Urinary bladder (tissue), 4 donors: ENCODE data around the gene SFTPB. TPM values are rescaled to one million over a fixed set of nuclear protein-coding genes. Genes with fewer than 3 reads are reported as not detected.
"Not testable (repeated sequence)": the region's sequence is repeated elsewhere in the genome, so short reads cannot be mapped to it uniquely, and the experiment has no call there.

Source experiments
- DNase-seq: peaks from one replicate; pipeline ENCODE4 v3.0.0-alpha.2; 2015; ENCODE audit errors: extremely low spot score
- H3K27ac ChIP-seq: one replicate; pipeline ENCODE4 v1.5.1; 2013; ENCODE audit warnings: low read depth, mild to moderate bottlenecking, moderate library complexity
- H3K36me3 ChIP-seq: one replicate; pipeline ENCODE4 v1.6.1; 2013; ENCODE audit warnings: mild to moderate bottlenecking, moderate library complexity; ENCODE audit not compliant: insufficient read depth
- H3K4me1 ChIP-seq: one replicate; pipeline ENCODE4 v1.6.1; 2013; ENCODE audit warnings: mild to moderate bottlenecking, moderate library complexity; ENCODE audit not compliant: insufficient read depth
- H3K4me3 ChIP-seq: one replicate; pipeline ENCODE4 v1.5.1; 2013; ENCODE audit warnings: low read depth, low read length
- WGBS: extraction: QIAGEN DNeasy Blood & Tissue Kit; methylation state at CpG from one replicate; pipeline ENCODE4 v1.1.7; 2013; 5-methylcytosine and 5-hydroxymethylcytosine counted together
- polyA plus RNA-seq: library from polyadenylated mRNA; stranded (reverse); fragments of 200-250 nt; gene quantifications from one replicate; pipeline ENCODE4 v1.2.3, GENCODE V29; 2013
- total RNA-seq: library from RNA; depleted of rRNA; stranded (reverse); fragments of >200 nt; gene quantifications from one replicate; pipeline ENCODE4 v1.2.3, GENCODE V29; 2014
- donor health status: healthy with polysubstance abuse.
- donor health status: healthy.

The SFTPB gene
- total and polyA plus RNA-seq, 2 donors, result not detected

DNA sequence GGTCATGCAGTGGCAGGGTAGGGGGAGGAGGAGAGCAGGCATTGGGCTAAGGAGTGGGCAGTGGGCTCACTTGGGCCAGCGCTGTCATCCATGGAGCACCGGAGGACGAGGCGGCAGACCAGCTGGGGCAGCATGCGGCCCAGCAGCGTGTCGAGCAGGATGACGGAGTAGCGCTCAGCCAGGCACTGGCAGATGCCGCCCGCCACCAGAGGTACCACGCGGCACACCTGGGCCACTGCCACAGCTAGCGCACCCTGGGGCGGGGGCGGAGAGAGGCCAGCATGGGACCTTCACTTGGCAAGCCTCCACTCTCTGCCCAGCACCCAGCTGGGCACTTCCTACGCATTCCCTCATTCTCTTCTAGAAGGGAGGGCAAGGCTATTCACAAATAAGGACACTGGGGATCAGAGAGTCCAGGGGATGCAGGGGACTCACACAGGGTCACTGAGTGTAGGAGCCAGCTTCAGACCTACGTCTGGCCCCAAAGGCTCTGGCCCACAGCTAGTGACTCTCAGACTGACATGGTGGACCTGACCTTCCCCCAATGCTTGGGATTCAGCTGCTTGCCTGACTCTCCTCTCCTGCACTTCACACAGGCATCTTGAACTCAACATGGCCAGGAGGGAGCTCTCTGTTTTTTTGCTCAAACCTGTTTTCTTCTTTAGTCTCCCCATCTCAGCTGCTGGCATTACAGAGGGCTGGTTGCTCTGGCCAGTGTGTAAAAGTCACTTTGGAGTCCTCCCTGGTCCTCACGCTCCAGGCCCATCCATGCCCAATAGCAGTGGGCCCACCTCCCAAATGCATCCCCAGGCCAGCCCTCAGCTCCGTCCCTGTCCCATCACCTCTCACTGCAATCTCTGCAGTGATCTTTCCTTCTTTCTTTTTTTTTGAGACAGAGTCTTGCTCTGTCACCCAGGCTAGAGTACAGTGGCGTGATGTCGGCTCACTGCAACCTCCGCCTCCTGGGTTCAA, 4.1 kb downstream of the SFTPB start:
- no peaks in the 10 kb centered on the region for H3K36me3 ChIP-seq
- DNase-seq, result no peak
- 96% methylated on average over 23 of the region's 23 CpGs for WGBS
- no peak overlapping the region for H3K4me3 ChIP-seq
- no peaks in the 10 kb centered on the region for H3K4me1 ChIP-seq
- no peak overlapping the region for H3K27ac ChIP-seq

DNA sequence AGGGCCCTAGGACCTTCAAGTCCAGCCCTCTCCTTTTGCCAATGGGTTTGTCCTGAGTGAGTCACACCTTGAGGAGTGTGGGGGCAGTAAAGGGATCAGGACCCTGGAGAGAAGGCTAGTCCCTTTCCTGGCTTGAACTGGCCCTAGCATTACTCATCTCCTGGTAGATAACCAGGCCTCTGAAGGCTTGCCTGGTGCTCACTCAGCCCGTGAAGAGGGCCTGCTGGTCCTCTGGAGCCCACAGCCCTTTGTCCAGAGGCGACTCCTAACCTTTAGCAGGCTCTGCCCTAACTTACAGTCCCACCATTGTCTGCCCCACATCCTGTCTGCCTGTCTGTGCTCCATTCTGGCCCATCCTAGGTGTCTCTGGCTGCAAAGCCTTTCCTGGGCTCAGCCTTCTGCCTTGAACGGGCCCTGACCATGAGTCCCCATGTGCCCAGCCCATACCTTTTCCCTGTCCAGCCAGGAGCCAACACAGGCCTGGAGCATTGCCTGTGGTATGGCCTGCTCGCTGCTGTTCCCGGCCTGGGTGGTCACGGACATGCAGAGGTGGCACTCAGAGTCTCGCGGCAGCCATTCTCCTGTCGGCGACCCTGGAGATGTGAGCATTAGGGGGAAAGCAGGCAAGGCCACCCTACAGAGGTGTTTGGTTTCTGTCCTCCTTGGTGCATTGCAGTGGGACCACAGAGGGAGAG, 5.0 kb downstream of the SFTPB start:
- 86% methylated on average over 10 of the region's 10 CpGs for WGBS
- no peak overlapping the region for H3K27ac ChIP-seq

DNA sequence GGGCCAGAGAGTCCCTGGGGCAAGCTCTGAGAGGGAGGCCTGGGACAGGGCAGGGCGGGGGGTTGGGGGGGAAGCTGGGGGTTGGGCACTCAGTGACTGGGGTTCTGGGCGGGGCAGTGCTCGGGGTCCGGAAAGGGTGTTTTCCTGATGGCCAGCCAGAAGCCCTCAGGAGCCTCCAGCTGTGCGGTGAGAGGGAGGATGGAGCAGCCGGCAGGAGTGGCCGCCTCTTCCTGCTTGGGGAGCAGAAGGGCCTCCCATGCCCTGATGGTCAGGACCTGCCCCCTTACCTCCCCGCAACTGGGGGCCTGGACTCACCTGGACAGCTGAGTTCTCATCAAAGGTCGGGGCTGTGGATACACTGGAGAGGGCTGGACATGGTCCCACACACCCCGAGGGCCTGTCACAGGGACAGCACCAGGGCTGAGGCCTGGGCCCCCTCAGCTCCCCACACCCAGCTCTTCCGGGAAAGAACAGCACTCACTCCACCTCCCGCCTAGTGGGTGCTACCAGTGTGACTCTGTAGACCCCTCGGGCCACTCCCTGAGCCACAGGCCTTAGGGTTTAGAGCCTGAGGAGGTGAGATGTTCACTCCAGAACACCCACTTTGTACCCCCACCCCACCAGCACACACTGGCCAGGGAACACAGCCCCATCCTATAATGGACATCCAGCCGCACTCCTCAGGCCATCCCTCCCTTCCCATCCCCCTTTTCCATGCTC, 6.7 kb downstream of the SFTPB start:
- H3K27ac ChIP-seq, result no peak overlapping the region
- no peak overlapping the region for H3K4me3 ChIP-seq
- no peaks in the 10 kb centered on the region for H3K36me3 ChIP-seq
- DNase-seq, result no peak
- no peaks in the 10 kb centered on the region for H3K4me1 ChIP-seq
- WGBS, result 67% methylated on average over 14 of the region's 14 CpGs

More for the DNA sequence above, 5.0 kb downstream of the SFTPB start:
- Histone ChIP-seq H3K4me3 (no peak overlapping the region), H3K36me3 (no peaks in the 10 kb centered on the region), H3K4me1 (no peaks in the 10 kb centered on the region)
- no peak for DNase-seq

DNA sequence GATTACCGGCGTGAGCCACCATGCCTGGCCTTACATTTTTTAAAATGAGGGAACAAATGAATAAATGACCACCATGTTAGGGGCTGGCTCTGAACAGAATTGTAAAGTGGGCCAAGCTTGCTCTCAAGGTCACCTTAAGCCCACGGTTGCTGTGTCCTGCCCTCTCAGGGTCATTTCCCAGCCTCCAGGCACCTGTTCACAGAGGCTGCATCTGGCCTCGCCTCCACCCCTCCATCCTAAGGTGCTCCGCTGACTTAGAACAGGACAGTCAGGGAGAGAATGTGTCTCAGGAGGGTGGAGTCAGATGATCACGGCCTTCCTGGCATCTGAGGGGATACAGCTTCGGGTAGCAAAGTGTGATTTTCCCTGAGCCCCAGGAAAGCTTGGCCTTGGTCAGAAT, 7.3 kb downstream of the SFTPB start:
- 83% methylated on average over 7 of the region's 7 CpGs for WGBS
- Histone ChIP-seq H3K4me3 (no peak overlapping the region), H3K27ac (no peak overlapping the region), H3K4me1 (no peaks in the 10 kb centered on the region), H3K36me3 (no peaks in the 10 kb centered on the region)
- no peak for DNase-seq

DNA sequence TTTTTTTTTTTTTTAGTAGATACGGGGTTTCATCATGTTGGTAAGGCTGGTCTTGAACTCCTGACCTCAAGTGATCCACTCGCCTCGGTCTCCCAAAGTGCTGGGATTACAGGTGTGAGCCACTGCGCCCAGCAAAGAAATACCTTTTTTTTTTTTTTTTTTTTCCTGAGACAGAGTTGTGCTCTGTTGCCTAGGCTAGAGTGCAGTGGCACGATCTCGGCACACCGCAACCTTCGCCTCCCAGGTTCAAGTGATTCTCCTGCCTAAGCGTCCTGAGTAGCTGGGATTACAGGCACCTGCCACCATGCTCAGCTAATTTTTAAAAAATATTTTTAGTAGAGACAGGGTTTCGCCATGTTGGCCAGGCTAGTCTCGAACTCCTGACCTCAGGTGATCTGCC, 7.7 kb downstream of the SFTPB start:
- WGBS, result 92% methylated on average over 11 of the region's 11 CpGs
- not testable (repeated sequence) for H3K4me3 ChIP-seq, H3K27ac ChIP-seq, H3K36me3 ChIP-seq, DNase-seq, H3K4me1 ChIP-seq

DNA sequence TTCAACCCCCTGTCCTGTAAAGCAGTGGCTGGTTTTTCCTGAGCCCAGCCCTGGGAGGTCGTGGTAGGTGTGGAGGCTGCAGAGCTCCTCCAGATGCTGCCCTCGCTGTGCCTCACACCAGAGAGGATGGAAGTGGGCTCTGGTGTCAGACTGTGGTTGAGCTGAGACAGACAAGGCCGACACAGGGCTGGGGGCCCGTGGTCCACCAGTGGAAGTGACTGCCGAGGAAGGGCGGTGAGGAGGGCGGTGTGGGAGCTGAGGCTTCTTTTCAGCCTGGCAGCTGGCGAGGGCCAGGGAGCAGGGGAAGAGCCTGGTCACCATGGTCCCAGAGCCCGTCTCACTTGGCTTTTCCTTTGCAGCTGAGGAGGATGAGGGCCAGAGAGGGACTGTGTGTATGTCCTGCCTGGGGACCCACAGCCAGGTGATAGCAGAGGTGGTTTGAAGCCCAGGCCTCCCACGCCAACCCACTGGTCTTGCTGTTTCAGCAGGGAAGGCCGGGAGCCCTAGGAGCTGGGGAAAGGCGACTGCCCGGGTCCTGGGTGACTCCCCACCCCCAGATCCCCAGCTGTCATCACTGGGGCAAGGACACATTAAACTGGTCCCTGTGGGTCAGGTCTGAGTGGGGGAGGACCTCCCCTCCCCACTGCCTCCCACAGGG, 8.5 kb downstream of the SFTPB start:
- H3K4me3 ChIP-seq, result no peak overlapping the region
- no peaks in the 10 kb centered on the region for H3K36me3 ChIP-seq
- DNase-seq, result no peak
- 89% methylated on average over 13 of the region's 13 CpGs for WGBS
- H3K27ac ChIP-seq, result no peak overlapping the region
- no peaks in the 10 kb centered on the region for H3K4me1 ChIP-seq

DNA sequence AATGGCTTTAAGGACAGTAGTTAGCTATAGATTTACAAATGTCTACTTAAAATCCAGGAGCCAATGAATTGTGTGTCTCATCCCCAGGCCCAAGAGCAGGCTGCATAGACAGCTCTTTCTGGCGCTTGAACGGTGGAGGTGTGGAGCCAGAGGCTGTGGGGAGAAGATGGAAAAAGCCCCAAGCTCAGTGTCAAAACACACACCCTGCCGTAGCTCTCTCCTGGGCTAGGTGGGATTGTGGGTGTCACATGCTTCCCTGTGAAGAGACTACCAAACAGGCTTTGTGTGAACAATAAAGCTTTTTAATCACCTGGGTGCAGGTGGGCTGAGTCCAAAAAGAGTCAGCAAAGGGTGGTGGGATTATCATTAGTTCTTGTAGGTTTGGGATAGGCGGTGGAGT, 10.6 kb downstream of the SFTPB start:
- H3K36me3 ChIP-seq, H3K4me3 ChIP-seq, H3K4me1 ChIP-seq, H3K27ac ChIP-seq, DNase-seq: not testable (repeated sequence)
- 95% methylated on average over 4 of the region's 4 CpGs for WGBS

DNA sequence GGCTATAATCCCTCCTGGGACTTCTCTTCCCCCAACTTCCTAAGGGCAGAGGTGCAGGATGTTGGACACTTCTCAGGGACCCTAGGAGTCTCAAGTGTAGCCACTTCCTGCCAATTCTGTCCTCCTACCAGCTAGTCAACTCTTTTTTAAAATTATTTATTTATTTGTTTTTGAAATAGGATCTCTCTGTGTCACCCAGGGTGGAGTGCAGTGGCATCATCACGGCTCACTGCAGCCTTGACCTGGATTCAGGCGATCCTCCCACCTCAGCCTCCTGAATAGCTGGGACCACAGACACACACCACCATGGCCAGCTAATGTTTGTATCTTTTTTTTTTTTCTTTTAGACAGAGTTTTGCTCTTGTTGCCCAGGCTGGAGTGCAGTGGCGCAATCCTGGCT, 11.5 kb downstream of the SFTPB start:
- Histone ChIP-seq H3K4me1 (no peaks in the 10 kb centered on the region), H3K36me3 (no peaks in the 10 kb centered on the region), H3K27ac (no peak overlapping the region), H3K4me3 (no peak overlapping the region)
- no peak for DNase-seq
- WGBS, result 93% methylated on average over 3 of the region's 3 CpGs

DNA sequence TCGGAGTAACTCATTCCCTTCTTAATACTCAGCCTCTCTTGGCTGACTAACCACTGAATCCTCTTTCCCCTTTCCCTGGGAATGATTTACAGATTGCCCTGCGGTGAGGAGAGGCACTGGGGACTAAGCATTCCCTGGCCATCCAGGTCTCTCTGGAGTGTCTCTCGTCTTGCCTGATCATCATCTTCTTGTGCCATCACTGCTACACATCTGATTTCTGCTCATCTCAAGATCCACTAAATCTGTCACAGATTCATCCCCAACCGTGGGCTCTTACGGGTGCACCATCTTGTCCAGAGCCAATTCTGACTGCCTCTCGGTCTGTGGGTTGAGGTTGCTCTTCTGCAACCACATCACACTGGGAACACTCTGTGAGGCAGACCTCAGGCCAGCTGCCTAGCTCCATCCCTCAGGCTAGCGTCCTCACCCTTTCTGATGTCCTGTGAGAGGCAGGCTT, 12.0 kb downstream of the SFTPB start:
- no peak overlapping the region for H3K4me3 ChIP-seq

DNA sequence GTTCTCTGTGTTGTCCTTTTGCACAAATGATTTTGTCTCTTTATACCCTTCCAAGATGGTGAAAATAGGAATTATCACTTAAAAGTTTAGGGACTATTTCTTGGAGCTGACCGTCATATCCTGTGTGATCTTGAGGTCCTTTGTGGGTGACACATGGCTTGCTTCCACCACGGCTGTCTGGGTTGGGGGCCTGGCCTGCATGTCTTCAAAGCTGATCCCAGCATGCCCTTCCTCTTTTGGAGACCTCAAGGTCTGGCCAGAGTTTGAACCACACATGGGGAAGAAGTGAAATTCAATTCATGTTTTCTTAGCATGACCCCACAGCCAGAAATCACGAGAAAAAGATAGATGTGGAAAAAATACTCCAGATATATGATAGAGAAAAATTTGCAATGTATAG, 14.0 kb downstream of the SFTPB start:
- peaks cover 3% of the 10 kb centered on the region for H3K36me3 ChIP-seq
- H3K27ac ChIP-seq, result no peak overlapping the region
- no peaks in the 10 kb centered on the region for H3K4me1 ChIP-seq
- WGBS, result 85% methylated on average over 3 of the region's 3 CpGs
- DNase-seq, result no peak
- no peak overlapping the region for H3K4me3 ChIP-seq

More for the DNA sequence above, 12.0 kb downstream of the SFTPB start:
- peaks cover 3% of the 10 kb centered on the region for H3K36me3 ChIP-seq
- H3K27ac ChIP-seq, result no peak overlapping the region
- DNase-seq, result no peak
- WGBS, result 82% methylated on average over 7 of the region's 7 CpGs
- H3K4me1 ChIP-seq, result no peaks in the 10 kb centered on the region

DNA sequence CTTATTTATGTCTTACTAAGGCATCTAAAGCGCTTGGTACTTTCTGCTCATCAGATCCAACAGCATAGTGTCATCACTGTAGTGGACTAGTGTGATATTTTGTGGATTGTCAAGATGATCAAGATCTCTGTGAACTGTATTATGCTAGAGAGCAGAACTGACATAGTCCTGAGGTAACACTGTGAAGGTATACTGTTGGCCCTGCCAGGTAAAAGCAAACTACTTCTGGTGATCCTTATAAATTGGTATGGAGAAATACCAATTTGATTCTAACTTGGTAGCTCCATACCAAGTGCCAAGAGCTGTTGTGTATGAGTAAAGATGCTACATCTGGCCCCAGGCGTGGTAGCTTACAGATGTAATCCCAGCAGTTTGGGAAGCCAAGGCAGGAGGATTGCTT, 15.9 kb downstream of the SFTPB start:
- H3K4me3 ChIP-seq, result no peak overlapping the region
- DNase-seq, result no peak
- WGBS, result 94% methylated on average over 2 of the region's 2 CpGs

DNA sequence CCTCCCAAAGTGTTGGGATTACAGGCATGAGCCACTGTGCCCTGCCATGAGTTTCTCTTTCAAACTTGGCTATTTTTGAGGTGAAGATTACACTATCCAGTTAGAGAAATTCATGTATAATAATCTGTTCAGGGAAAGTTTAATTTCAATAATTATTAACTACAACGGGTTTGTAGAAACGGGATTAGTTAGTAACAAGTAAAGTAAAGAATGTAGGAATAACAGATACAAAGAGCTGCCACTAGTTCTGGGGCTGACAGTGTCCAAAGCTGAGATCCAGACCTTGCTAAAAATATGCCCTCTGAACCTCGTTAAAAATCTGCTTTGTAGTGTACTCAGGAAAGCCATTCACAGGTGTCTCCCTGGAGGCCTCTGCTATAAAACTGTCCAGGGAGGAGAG, 16.9 kb downstream of the SFTPB start:
- no peak for DNase-seq
- H3K36me3 ChIP-seq, result peaks cover 10% of the 10 kb centered on the region
- 86% methylated on average over 3 of the region's 3 CpGs for WGBS
- H3K4me1 ChIP-seq, result no peaks in the 10 kb centered on the region
- no peak overlapping the region for H3K27ac ChIP-seq
- no peak overlapping the region for H3K4me3 ChIP-seq

More for the DNA sequence above, 15.9 kb downstream of the SFTPB start:
- Histone ChIP-seq H3K36me3 (peaks cover 8% of the 10 kb centered on the region), H3K27ac (no peak overlapping the region), H3K4me1 (no peaks in the 10 kb centered on the region)

DNA sequence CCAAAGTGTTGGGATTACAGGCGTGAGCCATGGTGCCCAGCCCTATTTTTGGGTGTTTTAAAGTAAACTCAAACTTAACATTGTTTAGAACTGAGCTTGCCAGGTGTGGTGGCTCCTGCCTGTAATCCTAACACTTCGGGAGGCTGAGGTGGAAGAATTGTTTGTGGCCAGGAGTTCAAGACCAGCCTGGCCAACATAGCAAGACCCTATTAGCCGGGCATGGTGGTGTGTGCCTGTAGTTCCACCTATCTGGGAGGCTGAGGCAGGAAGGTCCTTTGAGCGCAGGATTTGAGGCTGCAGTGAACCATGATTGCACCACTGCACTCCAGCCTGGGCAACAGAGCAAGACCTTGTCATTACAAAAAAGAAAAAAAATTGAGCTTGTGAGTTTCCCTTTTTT, 17.5 kb downstream of the SFTPB start:
- H3K4me3 ChIP-seq, result no peak overlapping the region
- DNase-seq, result no peak
- H3K27ac ChIP-seq, result no peak overlapping the region
- peaks cover 14% of the 10 kb centered on the region for H3K36me3 ChIP-seq
- 97% methylated on average over 4 of the region's 4 CpGs for WGBS
- H3K4me1 ChIP-seq, result no peaks in the 10 kb centered on the region
